NCI-H1092 treated with DMSO at 0.1 percent for 48 hours (cell line): ENCODE results near the gene SIGLEC8.

ENCODE experiments used
- DNase-seq: peaks from one replicate; lab custom pipeline; 2025; lab: John Stamatoyannopoulos, UW

SIGLEC8 gene

GRCh38 chr19:51402117-51402516, 56.1 kb downstream of the SIGLEC8 start:
- DNase-seq: no peak
